ENCODE results near the gene AGPAT3. TPM values are rescaled to one million over a fixed set of nuclear protein-coding genes. Genes with fewer than 3 reads are reported as not detected.

Gene AGPAT3
- total and polyA plus RNA-seq, 8 donors, result 9.9 to 83.1 (median 36.7) TPM

DNA sequence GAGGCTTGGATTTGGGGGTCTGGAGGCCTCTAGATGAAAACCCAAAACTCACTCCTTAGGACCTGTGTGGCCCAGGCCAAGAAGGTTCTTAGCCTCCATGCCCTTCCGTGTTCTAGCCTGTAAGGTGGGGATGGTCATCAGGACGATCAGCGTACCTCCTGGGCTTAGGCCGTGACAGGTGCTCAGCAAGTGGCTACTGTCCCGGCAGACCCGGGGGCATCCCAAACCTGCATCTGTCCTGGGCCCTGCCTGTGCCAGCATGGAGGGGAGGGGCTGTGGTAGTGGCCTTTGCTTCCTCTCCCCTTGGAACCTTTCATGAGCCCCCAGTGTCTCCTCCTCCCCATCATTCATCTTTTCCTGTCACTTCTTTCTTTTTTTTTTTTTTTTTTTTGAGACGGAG is 124.4 kb downstream of the AGPAT3 start:
- Histone ChIP-seq H3K36me3 (no peaks in the 10 kb centered on the region), H3K27me3 (peaks cover 0 to 9% (median 0%) of the 10 kb centered on the region in 3 donors), H3K4me1 (peaks cover 0 to 8% (median 3%) of the 10 kb centered on the region in 4 donors), H3K27ac (no peak overlapping the region), H3K9me3 (no peaks in the 10 kb centered on the region), H3K4me3 (no peak overlapping the region)
- 43 to 91% (median 80%) methylated on average over 1 to 7 of the region's 7 CpGs for WGBS, 5 donors
- no peak for DNase-seq
- TF ChIP-seq EP300 (IDR thresholded peaks at IDR 0.05) (no peak), POLR2A (IDR thresholded peaks at IDR 0.05) (no peak), POLR2AphosphoS5 (IDR thresholded peaks at IDR 0.05) (no peak)
- TF ChIP-seq, protein P1, sequence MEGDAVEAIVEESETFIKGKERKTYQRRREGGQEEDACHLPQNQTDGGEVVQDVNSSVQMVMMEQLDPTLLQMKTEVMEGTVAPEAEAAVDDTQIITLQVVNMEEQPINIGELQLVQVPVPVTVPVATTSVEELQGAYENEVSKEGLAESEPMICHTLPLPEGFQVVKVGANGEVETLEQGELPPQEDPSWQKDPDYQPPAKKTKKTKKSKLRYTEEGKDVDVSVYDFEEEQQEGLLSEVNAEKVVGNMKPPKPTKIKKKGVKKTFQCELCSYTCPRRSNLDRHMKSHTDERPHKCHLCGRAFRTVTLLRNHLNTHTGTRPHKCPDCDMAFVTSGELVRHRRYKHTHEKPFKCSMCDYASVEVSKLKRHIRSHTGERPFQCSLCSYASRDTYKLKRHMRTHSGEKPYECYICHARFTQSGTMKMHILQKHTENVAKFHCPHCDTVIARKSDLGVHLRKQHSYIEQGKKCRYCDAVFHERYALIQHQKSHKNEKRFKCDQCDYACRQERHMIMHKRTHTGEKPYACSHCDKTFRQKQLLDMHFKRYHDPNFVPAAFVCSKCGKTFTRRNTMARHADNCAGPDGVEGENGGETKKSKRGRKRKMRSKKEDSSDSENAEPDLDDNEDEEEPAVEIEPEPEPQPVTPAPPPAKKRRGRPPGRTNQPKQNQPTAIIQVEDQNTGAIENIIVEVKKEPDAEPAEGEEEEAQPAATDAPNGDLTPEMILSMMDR (IDR thresholded peaks at IDR 0.05), result no peak
- intact Hi-C loops (cut with DNase I; ENCODE audit: low total_unique reads), result no loop called here

DNA sequence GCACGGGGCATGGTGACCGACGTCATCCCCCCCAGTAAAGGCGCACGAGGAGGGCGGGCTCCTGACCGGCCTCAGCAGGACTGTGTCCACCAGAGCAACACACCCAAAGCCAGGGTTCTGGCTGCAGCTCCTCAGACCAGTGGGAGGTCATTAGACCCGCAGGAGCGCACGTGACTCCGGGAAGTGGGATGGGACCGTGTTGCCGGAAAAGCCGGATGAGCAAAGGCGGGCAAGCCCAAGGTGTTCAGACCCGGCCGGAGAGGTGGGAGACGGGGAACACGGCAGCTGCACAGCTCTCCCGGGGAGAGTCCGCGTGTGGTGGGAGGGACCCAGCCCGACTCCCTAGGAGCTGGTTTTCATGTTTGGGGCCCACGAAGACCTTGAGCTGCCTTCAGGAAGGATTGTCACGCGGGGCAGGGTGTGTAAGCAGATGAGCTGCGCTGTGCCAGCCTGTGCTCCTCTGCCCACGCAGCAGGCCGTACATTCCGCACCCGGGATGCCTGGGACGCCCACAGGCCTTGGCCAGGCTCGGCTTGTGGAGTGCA is 126.5 kb downstream of the AGPAT3 start:
- no peak for DNase-seq
- no peak for TF ChIP-seq POLR2AphosphoS5 (IDR thresholded peaks at IDR 0.05)
- no peak for TF ChIP-seq EP300 (IDR thresholded peaks at IDR 0.05)
- TF ChIP-seq POLR2A (IDR thresholded peaks at IDR 0.05), result no peak
- TF ChIP-seq, protein P1 (IDR thresholded peaks at IDR 0.05), result no peak
- intact Hi-C loops (cut with DNase I; ENCODE audit: low total_unique reads), result no loop called here
- Histone ChIP-seq H3K27me3 (peaks cover 0 to 13% (median 0%) of the 10 kb centered on the region in 3 donors), H3K4me3 (no peak overlapping the region), H3K4me1 (no peaks in the 10 kb centered on the region), H3K9me3 (no peaks in the 10 kb centered on the region), H3K27ac (no peak overlapping the region), H3K36me3 (no peaks in the 10 kb centered on the region)
- WGBS, 5 donors, result 83 to 90% (median 88%) methylated on average over 29 to 33 of the region's 33 CpGs

DNA sequence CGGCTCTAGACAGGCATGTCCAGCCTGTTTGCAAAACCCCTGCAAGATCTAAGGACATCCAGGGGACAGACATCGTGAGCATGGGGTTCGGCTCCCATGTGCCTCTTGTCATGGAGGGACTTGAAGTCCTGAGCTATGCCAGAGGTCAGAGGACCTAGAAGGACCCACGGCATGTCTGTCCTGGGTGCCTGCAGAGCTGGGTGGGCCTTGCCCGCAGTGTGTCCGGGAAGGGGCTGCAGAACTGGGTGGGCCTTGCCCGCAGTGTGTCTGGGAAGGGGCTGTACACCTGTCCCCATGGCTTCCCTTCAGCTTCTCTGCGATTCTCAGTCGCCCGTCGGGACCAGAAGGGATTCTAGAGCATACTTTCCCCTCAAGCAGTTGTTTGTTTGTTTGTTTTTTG is 127.1 kb downstream of the AGPAT3 start:
- TF ChIP-seq POLR2AphosphoS5 (IDR thresholded peaks at IDR 0.05), result no peak
- no peak for TF ChIP-seq POLR2A (IDR thresholded peaks at IDR 0.05)
- TF ChIP-seq EP300 (IDR thresholded peaks at IDR 0.05), result no peak
- TF ChIP-seq, protein P1 (IDR thresholded peaks at IDR 0.05), result no peak
- WGBS, 5 donors, result 87 to 93% (median 91%) methylated on average over 11 of the region's 11 CpGs
- intact Hi-C loops (cut with DNase I; ENCODE audit: low total_unique reads), result no loop called here
- Histone ChIP-seq H3K27me3 (peaks cover 0 to 13% (median 0%) of the 10 kb centered on the region in 3 donors), H3K4me1 (no peaks in the 10 kb centered on the region), H3K9me3 (no peaks in the 10 kb centered on the region), H3K4me3 (no peak overlapping the region), H3K27ac (no peak overlapping the region), H3K36me3 (no peaks in the 10 kb centered on the region)
- no peak for DNase-seq

DNA sequence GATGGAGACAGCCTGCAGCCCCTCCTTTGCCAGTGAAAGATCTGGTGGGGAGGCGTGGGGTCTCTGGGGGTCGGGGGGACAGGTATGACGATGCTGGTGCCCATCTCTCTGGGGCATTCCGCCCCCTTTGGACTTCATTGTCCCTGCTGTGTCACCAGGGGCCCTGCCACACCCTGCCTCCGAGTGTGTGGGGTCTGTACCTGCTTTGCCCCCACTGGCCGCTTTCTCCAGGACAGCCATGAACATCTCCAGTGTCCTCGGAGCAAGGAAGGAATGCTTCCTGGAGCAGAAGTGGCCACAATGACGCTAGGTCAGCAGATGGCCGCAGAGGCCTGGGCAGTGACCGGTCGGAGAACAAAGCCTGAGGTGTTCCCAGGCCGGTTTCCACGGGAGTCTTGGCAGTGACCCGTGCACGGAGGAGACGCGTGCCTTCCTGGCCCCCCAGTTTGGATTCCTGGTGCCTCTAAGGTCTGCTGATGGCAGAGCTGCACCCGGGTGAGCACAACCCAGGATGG is 128.5 kb downstream of the AGPAT3 start:
- intact Hi-C loops (cut with DNase I; ENCODE audit: low total_unique reads), result no loop called here
- Histone ChIP-seq H3K4me1 (no peaks in the 10 kb centered on the region), H3K27ac (no peak overlapping the region), H3K27me3 (peaks cover 0 to 13% (median 0%) of the 10 kb centered on the region in 3 donors), H3K4me3 (no peak overlapping the region), H3K9me3 (no peaks in the 10 kb centered on the region), H3K36me3 (no peaks in the 10 kb centered on the region)
- DNase-seq, result no peak
- no peak for TF ChIP-seq POLR2AphosphoS5 (IDR thresholded peaks at IDR 0.05)
- TF ChIP-seq, protein P1 (IDR thresholded peaks at IDR 0.05), result no peak
- TF ChIP-seq POLR2A (IDR thresholded peaks at IDR 0.05), result no peak
- no peak for TF ChIP-seq EP300 (IDR thresholded peaks at IDR 0.05)
- WGBS, 5 donors, result 70 to 84% (median 77%) methylated on average over 6 to 18 of the region's 18 CpGs
